Non-pigmented ciliary epithelial cell (primary cell): ENCODE results near the gene SH3D19.
"Not testable (repeated sequence)": the region's sequence is repeated elsewhere in the genome, so short reads cannot be mapped to it uniquely, and the experiment has no call there.

Source experiments
- DNase-seq: peaks from one replicate; pipeline ENCODE4 v3.0.0-alpha.2; 2010; ENCODE audit warnings: low read depth

The SH3D19 gene

GRCh38 chr4:151325111-151325948, at the start of gene SH3D19:
Gene SH3D19, minus strand, starts transcription at chr4:151325605. Its CDS starts 253 bp downstream, at chr4:151325352.
- no peak for DNase-seq

- peak; percentile 53 for DNase-seq
Measured at GRCh38 chr4:151362404-151363164, 37.2 kb upstream of the SH3D19 start.

- DNase-seq, result no peak
Measured at GRCh38 chr4:151361966-151362365, 36.6 kb upstream of the SH3D19 start.

GRCh38 chr4:151361126-151361525, 35.7 kb upstream of the SH3D19 start:
- no peak for DNase-seq

GRCh38 chr4:151359576-151359975, 34.2 kb upstream of the SH3D19 start:
- no peak for DNase-seq

GRCh38 chr4:151358266-151358665, 32.9 kb upstream of the SH3D19 start:
- no peak for DNase-seq

- DNase-seq, result no peak
Measured at GRCh38 chr4:151356510-151356909, 31.1 kb upstream of the SH3D19 start.

GRCh38 chr4:151355155-151355554, 29.8 kb upstream of the SH3D19 start:
- DNase-seq, result no peak

GRCh38 chr4:151347490-151348235, 22.3 kb upstream of the SH3D19 start:
- no peak for DNase-seq

GRCh38 chr4:151344948-151345347, 19.5 kb upstream of the SH3D19 start:
- DNase-seq, result no peak

- no peak for DNase-seq
Measured at GRCh38 chr4:151340751-151341385, 15.5 kb upstream of the SH3D19 start.

GRCh38 chr4:151339467-151339866, 14.1 kb upstream of the SH3D19 start:
- DNase-seq, result no peak

GRCh38 chr4:151331276-151332042, 6.1 kb upstream of the SH3D19 start:
- DNase-seq, result no peak

GRCh38 chr4:151329217-151330007, 4.0 kb upstream of the SH3D19 start:
- no peak for DNase-seq

GRCh38 chr4:151325949-151326246, 493 bp upstream of the SH3D19 start:
- no peak for DNase-seq

- no peak for DNase-seq
Measured at GRCh38 chr4:151324752-151325110, 674 bp downstream of the SH3D19 start.

- DNase-seq, result no peak
Measured at GRCh38 chr4:151324124-151324751, 1.2 kb downstream of the SH3D19 start.

GRCh38 chr4:151323667-151324066, 1.7 kb downstream of the SH3D19 start:
- DNase-seq, result no peak

- no peak for DNase-seq
Measured at GRCh38 chr4:151322570-151322969, 2.8 kb downstream of the SH3D19 start.

- DNase-seq, result not testable (repeated sequence)
Measured at GRCh38 chr4:151322161-151322560, 3.2 kb downstream of the SH3D19 start.
